ENCODE measurements around the gene CRTC2. TPM values are rescaled to one million over a fixed set of nuclear protein-coding genes. Genes with fewer than 3 reads are reported as not detected.

CRTC2 gene
- total RNA-seq, 2 donors from 2014 or later = 35.5 to 40.9 TPM

DNA sequence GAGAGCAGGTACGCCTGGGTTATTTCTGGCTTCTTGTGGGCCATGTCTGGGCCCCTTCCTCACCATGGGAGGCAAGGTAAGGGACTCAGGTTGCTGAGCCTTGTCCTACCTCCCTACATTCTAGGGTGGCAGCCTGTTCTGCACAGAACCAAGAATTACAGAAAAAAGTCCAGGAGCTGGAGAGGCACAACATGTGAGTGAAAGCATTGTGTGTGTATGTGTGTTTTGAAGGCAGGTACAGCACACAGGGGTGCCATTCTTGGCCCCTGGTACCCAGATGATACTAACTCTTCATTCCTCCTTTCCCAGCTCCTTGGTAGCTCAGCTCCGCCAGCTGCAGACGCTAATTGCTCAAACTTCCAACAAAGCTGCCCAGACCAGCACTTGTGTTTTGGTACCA is 14.7 kb upstream of the CRTC2 start:
- H3K27me3 ChIP-seq (ENCODE audit: control insufficient read depth, insufficient read depth, low read length, poor library complexity, severe bottlenecking) = no peaks in the 10 kb centered on the region
- no peak overlapping the region for H3K4me3 Mint-ChIP-seq
- no peak for DNase-seq
- no peak overlapping the region for H3K4me3 ChIP-seq (ENCODE audit: low read length)
- no peaks in the 10 kb centered on the region for H3K27me3 Mint-ChIP-seq (ENCODE audit: insufficient read depth)
- peaks cover 27% of the 10 kb centered on the region for H3K36me3 ChIP-seq (ENCODE audit: control insufficient read depth, insufficient read depth, low read length)
- H3K4me1 Mint-ChIP-seq = peaks cover 19% of the 10 kb centered on the region
- 92% methylated on average over 3 of the region's 3 CpGs; no CpG with 5 or more reads in 1 of the 2 experiments for whole genome bisulfite sequencing, 2 experiments (ENCODE audit: insufficient coverage in 1 of 2, insufficient read length in 1 of 2)
- TF ChIP-seq, protein P1, sequence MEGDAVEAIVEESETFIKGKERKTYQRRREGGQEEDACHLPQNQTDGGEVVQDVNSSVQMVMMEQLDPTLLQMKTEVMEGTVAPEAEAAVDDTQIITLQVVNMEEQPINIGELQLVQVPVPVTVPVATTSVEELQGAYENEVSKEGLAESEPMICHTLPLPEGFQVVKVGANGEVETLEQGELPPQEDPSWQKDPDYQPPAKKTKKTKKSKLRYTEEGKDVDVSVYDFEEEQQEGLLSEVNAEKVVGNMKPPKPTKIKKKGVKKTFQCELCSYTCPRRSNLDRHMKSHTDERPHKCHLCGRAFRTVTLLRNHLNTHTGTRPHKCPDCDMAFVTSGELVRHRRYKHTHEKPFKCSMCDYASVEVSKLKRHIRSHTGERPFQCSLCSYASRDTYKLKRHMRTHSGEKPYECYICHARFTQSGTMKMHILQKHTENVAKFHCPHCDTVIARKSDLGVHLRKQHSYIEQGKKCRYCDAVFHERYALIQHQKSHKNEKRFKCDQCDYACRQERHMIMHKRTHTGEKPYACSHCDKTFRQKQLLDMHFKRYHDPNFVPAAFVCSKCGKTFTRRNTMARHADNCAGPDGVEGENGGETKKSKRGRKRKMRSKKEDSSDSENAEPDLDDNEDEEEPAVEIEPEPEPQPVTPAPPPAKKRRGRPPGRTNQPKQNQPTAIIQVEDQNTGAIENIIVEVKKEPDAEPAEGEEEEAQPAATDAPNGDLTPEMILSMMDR (conservative IDR thresholded peaks at IDR 0.05) = no peak
- no peaks in the 10 kb centered on the region for H3K4me1 ChIP-seq (ENCODE audit: control insufficient read depth, insufficient read depth, low read length)
- H3K9ac ChIP-seq (ENCODE audit: extremely low read depth, low read length, poor library complexity, severe bottlenecking) = no peak overlapping the region
- peaks cover 23% of the 10 kb centered on the region for H3K36me3 Mint-ChIP-seq (ENCODE audit: low read depth)
- H3K9me3 Mint-ChIP-seq = no peaks in the 10 kb centered on the region
- H3K27ac ChIP-seq (ENCODE audit: low read depth, low read length) = no peak overlapping the region
- no peaks in the 10 kb centered on the region for H3K9me3 ChIP-seq (ENCODE audit: control insufficient read depth, low read length)
- no peak overlapping the region for H3K27ac Mint-ChIP-seq

DNA sequence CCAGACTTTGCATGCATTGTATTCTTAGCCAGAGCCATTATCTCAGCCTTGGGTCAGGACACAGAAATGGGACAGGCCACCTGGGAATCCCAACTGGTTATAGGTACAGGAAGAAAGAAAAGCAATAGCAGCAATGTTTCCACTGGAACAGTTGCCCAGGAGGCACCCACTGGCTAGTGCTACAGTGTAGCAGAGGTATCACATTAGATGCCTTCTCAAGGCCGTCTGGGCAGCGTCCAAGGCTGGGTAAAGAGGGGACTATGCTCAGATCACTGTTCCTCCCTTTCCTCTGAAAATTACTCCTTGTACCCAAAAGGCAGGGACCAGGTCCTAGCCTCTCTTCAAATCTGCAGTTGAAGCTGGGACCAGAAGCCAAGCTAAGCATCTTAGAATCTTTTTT is 11.9 kb upstream of the CRTC2 start:
- no peak overlapping the region for H3K27ac ChIP-seq (ENCODE audit: low read depth, low read length)
- no peak overlapping the region for H3K4me3 ChIP-seq (ENCODE audit: low read length)
- H3K36me3 Mint-ChIP-seq (ENCODE audit: low read depth) = peaks cover 20% of the 10 kb centered on the region
- H3K27ac Mint-ChIP-seq = no peak overlapping the region
- H3K27me3 Mint-ChIP-seq (ENCODE audit: insufficient read depth) = no peaks in the 10 kb centered on the region
- H3K36me3 ChIP-seq (ENCODE audit: control insufficient read depth, insufficient read depth, low read length) = peaks cover 22% of the 10 kb centered on the region
- no peaks in the 10 kb centered on the region for H3K9me3 ChIP-seq (ENCODE audit: control insufficient read depth, low read length)
- no peak overlapping the region for H3K4me3 Mint-ChIP-seq
- H3K9me3 Mint-ChIP-seq = no peaks in the 10 kb centered on the region
- H3K4me1 ChIP-seq (ENCODE audit: control insufficient read depth, insufficient read depth, low read length) = no peaks in the 10 kb centered on the region
- H3K4me1 Mint-ChIP-seq = peaks cover 23% of the 10 kb centered on the region
- H3K9ac ChIP-seq (ENCODE audit: extremely low read depth, low read length, poor library complexity, severe bottlenecking) = no peak overlapping the region
- no peaks in the 10 kb centered on the region for H3K27me3 ChIP-seq (ENCODE audit: control insufficient read depth, insufficient read depth, low read length, poor library complexity, severe bottlenecking)
- TF ChIP-seq, protein P1 (conservative IDR thresholded peaks at IDR 0.05) = no peak
- DNase-seq = no peak
- WGBS, 2 experiments (ENCODE audit: insufficient coverage in 1 of 2, insufficient read length in 1 of 2) = 100% methylated on average over 2 of the region's 2 CpGs; no CpG with 5 or more reads in 1 of the 2 experiments

DNA sequence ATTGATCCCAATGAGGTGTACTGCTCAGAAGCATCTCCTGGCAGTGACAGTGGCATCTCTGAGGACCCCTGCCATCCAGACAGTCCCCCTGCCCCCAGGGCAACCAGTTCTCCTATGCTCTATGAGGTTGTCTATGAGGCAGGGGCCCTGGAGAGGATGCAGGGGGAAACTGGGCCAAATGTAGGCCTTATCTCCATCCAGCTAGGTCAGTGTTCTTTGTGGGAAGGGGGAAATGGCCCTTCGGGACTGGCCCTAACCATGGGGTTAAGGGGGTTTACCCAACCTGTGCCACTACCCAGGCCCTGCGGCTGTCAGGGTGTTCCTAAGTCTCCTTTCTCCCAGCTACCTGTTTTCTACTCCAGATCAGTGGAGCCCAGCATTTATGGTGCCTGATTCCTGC is 10.6 kb upstream of the CRTC2 start:
- Mint-ChIP-seq H3K4me3 (peak overlapping the region; percentile 89), H3K9me3 (no peaks in the 10 kb centered on the region), H3K27ac (no peak overlapping the region), H3K4me1 (peaks cover 23% of the 10 kb centered on the region), H3K36me3 (ENCODE audit: low read depth) (peaks cover 10% of the 10 kb centered on the region), H3K27me3 (ENCODE audit: insufficient read depth) (no peaks in the 10 kb centered on the region)
- no peak overlapping the region for H3K27ac ChIP-seq (ENCODE audit: low read depth, low read length)
- TF ChIP-seq, protein P1 (conservative IDR thresholded peaks at IDR 0.05) = no peak
- 87 to 100% methylated on average over 1 to 2 of the region's 2 CpGs for WGBS, 2 experiments (ENCODE audit: insufficient coverage in 1 of 2, insufficient read length in 1 of 2)
- DNase-seq = no peak
- H3K36me3 ChIP-seq (ENCODE audit: control insufficient read depth, insufficient read depth, low read length) = peaks cover 10% of the 10 kb centered on the region
- peak overlapping the region; percentile 97 for H3K4me3 ChIP-seq (ENCODE audit: low read length)
- no peaks in the 10 kb centered on the region for H3K9me3 ChIP-seq (ENCODE audit: control insufficient read depth, low read length)
- H3K9ac ChIP-seq (ENCODE audit: extremely low read depth, low read length, poor library complexity, severe bottlenecking) = no peak overlapping the region
- H3K27me3 ChIP-seq (ENCODE audit: control insufficient read depth, insufficient read depth, low read length, poor library complexity, severe bottlenecking) = no peaks in the 10 kb centered on the region
- H3K4me1 ChIP-seq (ENCODE audit: control insufficient read depth, insufficient read depth, low read length) = no peaks in the 10 kb centered on the region

Measured in endodermal cell (in vitro differentiated cells).